GM12878 (cell line): ENCODE measurements around the gene SLC22A23. TPM values are rescaled to one million over a fixed set of nuclear protein-coding genes. Genes with fewer than 3 reads are reported as not detected.

Experiments used
- ATAC-seq: fragments of 200-7000 bp; cut with Tn5 transposase; 3 replicates; pipeline ENCODE4 v1.9.1; 2020; ENCODE audit warnings: mild to moderate bottlenecking, moderate library complexity
- BruUV-seq: library from RNA; stranded (reverse); fragments of 400-500 nt; replicated peaks from 2 replicates; lab custom pipeline; 2021; lab: Mats Ljungman, UMichigan
- CTCF ChIA-PET: fragments of 300-600 bp; sonication (Branson Sonifier 250); formaldehyde crosslinking; extraction: SDS; loops from one replicate; lab custom pipeline; 2021; ENCODE audit warnings: inconsistent platforms; lab: Yijun Ruan, JAX
- POLR2A ChIA-PET: fragments of 350-600 bp; formaldehyde crosslinking; extraction: SDS; loops from one replicate; lab custom pipeline; 2021; ENCODE audit warnings: inconsistent platforms; lab: Charles Lee
- RAD21 ChIA-PET: fragments of 300-600 bp; sonication (Branson Sonifier 250); formaldehyde crosslinking; loops from one replicate; lab custom pipeline; 2023; ENCODE audit warnings: antibody characterized with exemption; ENCODE audit not compliant: unreplicated experiment; lab: Charles Lee
- SMC1A ChIA-PET: fragments of 300-600 bp; sonication (Branson Sonifier 250); formaldehyde crosslinking; loops from one replicate; lab custom pipeline; 2023; ENCODE audit not compliant: unreplicated experiment, uncharacterized antibody; lab: Charles Lee
- DNase-seq: peaks from one replicate; pipeline ENCODE4 v3.0.0-alpha.2; 2011; ENCODE audit warnings: low read depth, low spot score
- FAIRE-seq: peaks from 3 replicates; lab custom pipeline; 2011; peaks lifted over from hg19 to GRCh38; lab: Jason Lieb, UNC
- H2AFZ ChIP-seq: 2 replicates; pipeline ENCODE4 v1.6.0; 2011; ENCODE audit warnings: low read depth, low read length, control low read depth; ENCODE audit not compliant: control insufficient read depth
- H3K27ac ChIP-seq: 2 replicates; pipeline ENCODE4 v1.5.1; 2011; ENCODE audit warnings: control low read depth; ENCODE audit not compliant: control insufficient read depth, insufficient read depth
- H3K27me3 ChIP-seq, 2 experiments: replicated peaks in 1 of 2; 2 replicates each; pipeline versions ENCODE4 v1.6.0 to v1.6.1; 2011; ENCODE audit warnings: low read length in 1 of 2; ENCODE audit not compliant: control insufficient read depth in 2 of 2, insufficient read depth in 2 of 2
- H3K36me3 ChIP-seq, 2 experiments: 2 replicates each; pipeline ENCODE4 v1.5.1; 2011; ENCODE audit warnings: low read length in 1 of 2; ENCODE audit not compliant: control insufficient read depth in 2 of 2, insufficient read depth in 2 of 2
- H3K4me1 ChIP-seq: 2 replicates; pipeline ENCODE4 v1.6.1; 2011; ENCODE audit warnings: mild to moderate bottlenecking, low read length, moderate library complexity, mixed read lengths; ENCODE audit not compliant: control insufficient read depth, insufficient read depth
- H3K4me2 ChIP-seq: 2 replicates; pipeline ENCODE4 v1.6.0; 2011; ENCODE audit warnings: control low read depth; ENCODE audit not compliant: control insufficient read depth, insufficient read depth
- H3K4me3 ChIP-seq: fragments of 200-600 bp; sonication (generic); 2 replicates; pipeline ENCODE4 v1.5.1; 2016
- H3K79me2 ChIP-seq: 2 replicates; pipeline ENCODE4 v1.6.0; 2011; ENCODE audit warnings: low read length; ENCODE audit not compliant: control insufficient read depth, insufficient read depth
- H3K9ac ChIP-seq: 2 replicates; pipeline ENCODE4 v1.8.0; 2011; ENCODE audit warnings: low read length, control low read depth, mixed read lengths; ENCODE audit not compliant: control insufficient read depth, insufficient read depth
- H3K9me3 ChIP-seq: replicated peaks from 3 replicates; pipeline ENCODE4 v1.5.1; 2011; ENCODE audit warnings: mild to moderate bottlenecking, low read length; ENCODE audit not compliant: control insufficient read depth, insufficient read depth
- H4K20me1 ChIP-seq: 2 replicates; pipeline ENCODE4 v1.6.0; 2011; ENCODE audit not compliant: control insufficient read depth, insufficient read depth
- FOXM1 ChIP-seq: IDR thresholded peaks from 2 replicates; pipeline ENCODE4 v1.6.1; 2012; ENCODE audit warnings: low read depth, mild to moderate bottlenecking, inconsistent platforms, low read length, moderate library complexity
- HDGF ChIP-seq: fragments of 450-650 bp; IDR thresholded peaks from 2 replicates; pipeline ENCODE4 v1.6.1; 2016; ENCODE audit warnings: antibody characterized with exemption
- HSF1 ChIP-seq: fragments of 150-350 bp; IDR thresholded peaks from 2 replicates; pipeline ENCODE4 v1.6.1; 2014; ENCODE audit warnings: mild to moderate bottlenecking, low read depth, low read length
- NFYB ChIP-seq: IDR thresholded peaks from 2 replicates; pipeline ENCODE4 v1.6.1; 2011; ENCODE audit warnings: low read depth, mild to moderate bottlenecking, low read length, improper control_type of control experiment, moderate library complexity; ENCODE audit not compliant: insufficient read depth
- RBBP5 ChIP-seq: fragments of 200-600 bp; sonication (generic); conservative IDR thresholded peaks from 2 replicates; pipeline ENCODE4 v1.6.1; 2016
- WGBS: methylation state at CpG from one replicate; pipeline ENCODE4 v1.1.6; 2016; ENCODE audit warnings: low lambda C conversion rate; ENCODE audit not compliant: insufficient replicate concordance, insufficient coverage; ENCODE audit errors: missing lambda C conversion rate; 5-methylcytosine and 5-hydroxymethylcytosine counted together
- in situ Hi-C: fragments of 300-500 bp; cut with MboI; formaldehyde crosslinking; loops from 9 replicates; pipeline ENCODE4 v1.14.3; 2018; ENCODE audit warnings: mixed read lengths
- intact Hi-C: fragments of 100-400 bp; cut with micrococcal nuclease; formaldehyde crosslinking; loops from one replicate; pipeline ENCODE4 v1.14.2; 2022; ENCODE audit not compliant: unreplicated experiment
- polyA plus RNA-seq, 11 experiments: library from polyadenylated mRNA; depleted of rRNA in 4 of 11; unstranded in 6 of 11; stranded (reverse) in 5 of 11; fragments of >200 nt; fragmentation: Nextera tagmentation in 4 of 11; fragmentation: Illumina TruSeq in 1 of 11; extraction: Ambion mirVana in 4 of 11; extraction: Trizol in 1 of 11; gene quantifications; 1 replicate in 1 of 11; 2 replicates in 10 of 11; pipeline versions ENCODE4 v1.2.1 to v1.2.3, GENCODE V29; 2011 to 2016; ENCODE audit warnings: inconsistent platforms in 2 of 11, missing spikeins in 2 of 11, low read depth in 1 of 11
- total RNA-seq, 4 experiments: library from RNA; depleted of rRNA in 3 of 4; stranded (reverse); fragments of >200 nt in 3 of 4; fragmentation: Illumina TruSeq in 1 of 4; extraction: Trizol in 1 of 4; gene quantifications; 2 replicates each; pipeline versions ENCODE4 v1.2.1 to v1.2.3, GENCODE V29; 2013 to 2021
- TF ChIP-seq, protein P1 (sequence below): fragments of 450-650 bp; IDR thresholded peaks from 2 replicates; pipeline ENCODE4 v1.6.1; 2017; ENCODE audit warnings: mild to moderate bottlenecking, moderate library complexity
- TF ChIP-seq, protein P2 (sequence below): fragments of 150-350 bp; IDR thresholded peaks from 2 replicates; pipeline ENCODE4 v1.6.1; 2016; ENCODE audit warnings: low read depth, low read length

The SLC22A23 gene
- total and polyA plus RNA-seq, 10 of the 15 experiments (the other 5 are each of a cell fraction or from before 2014, with no cell fraction given), result 0.20 to 2.4 (median 0.74) TPM

DNA sequence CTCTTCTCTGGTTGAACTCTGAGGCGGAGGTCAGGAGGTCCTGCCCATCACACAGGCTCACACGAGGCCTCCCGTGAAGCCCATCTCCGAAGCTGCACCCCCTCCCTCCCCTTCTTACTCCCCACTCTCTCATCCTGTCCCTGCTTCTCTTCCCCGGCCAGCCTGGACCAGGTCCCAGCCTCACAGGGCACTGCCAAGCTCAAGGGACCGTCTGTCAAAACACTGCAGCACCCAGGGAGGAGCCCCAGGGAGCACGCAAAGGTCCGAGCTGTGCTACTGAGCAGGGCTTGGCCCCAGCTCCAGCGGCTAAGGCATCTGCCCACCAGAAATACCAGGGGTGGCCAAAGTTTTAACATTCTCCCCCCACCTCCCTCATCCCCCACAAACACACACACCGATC lies 128.1 kb downstream of the SLC22A23 start:
- no TSS peak for BruUV-seq
- CTCF ChIA-PET, result no interaction called here

More for the DNA sequence above, 128.1 kb downstream of the SLC22A23 start:
- ChIA-PET RAD21 (no interaction called here), SMC1A (no interaction called here), POLR2A (no interaction called here)
- Histone ChIP-seq H3K36me3 (no peaks in the 10 kb centered on the region), H3K4me1 (peaks cover 17% of the 10 kb centered on the region), H3K27me3 (no peaks in the 10 kb centered on the region), H3K9me3 (no peaks in the 10 kb centered on the region), H3K4me2 (no peak overlapping the region), H2AFZ (no peak overlapping the region), H3K79me2 (no peaks in the 10 kb centered on the region), H4K20me1 (no peaks in the 10 kb centered on the region), H3K9ac (no peak overlapping the region), H3K4me3 (no peak overlapping the region), H3K27ac (no peak overlapping the region)
- in situ Hi-C loops (no loop called here), intact Hi-C loops (no loop called here)
- no peak for ATAC-seq
- TF ChIP-seq RBBP5, result no peak
- TF ChIP-seq NFYB, result no peak
- TF ChIP-seq HDGF, result no peak
- TF ChIP-seq, protein P1, sequence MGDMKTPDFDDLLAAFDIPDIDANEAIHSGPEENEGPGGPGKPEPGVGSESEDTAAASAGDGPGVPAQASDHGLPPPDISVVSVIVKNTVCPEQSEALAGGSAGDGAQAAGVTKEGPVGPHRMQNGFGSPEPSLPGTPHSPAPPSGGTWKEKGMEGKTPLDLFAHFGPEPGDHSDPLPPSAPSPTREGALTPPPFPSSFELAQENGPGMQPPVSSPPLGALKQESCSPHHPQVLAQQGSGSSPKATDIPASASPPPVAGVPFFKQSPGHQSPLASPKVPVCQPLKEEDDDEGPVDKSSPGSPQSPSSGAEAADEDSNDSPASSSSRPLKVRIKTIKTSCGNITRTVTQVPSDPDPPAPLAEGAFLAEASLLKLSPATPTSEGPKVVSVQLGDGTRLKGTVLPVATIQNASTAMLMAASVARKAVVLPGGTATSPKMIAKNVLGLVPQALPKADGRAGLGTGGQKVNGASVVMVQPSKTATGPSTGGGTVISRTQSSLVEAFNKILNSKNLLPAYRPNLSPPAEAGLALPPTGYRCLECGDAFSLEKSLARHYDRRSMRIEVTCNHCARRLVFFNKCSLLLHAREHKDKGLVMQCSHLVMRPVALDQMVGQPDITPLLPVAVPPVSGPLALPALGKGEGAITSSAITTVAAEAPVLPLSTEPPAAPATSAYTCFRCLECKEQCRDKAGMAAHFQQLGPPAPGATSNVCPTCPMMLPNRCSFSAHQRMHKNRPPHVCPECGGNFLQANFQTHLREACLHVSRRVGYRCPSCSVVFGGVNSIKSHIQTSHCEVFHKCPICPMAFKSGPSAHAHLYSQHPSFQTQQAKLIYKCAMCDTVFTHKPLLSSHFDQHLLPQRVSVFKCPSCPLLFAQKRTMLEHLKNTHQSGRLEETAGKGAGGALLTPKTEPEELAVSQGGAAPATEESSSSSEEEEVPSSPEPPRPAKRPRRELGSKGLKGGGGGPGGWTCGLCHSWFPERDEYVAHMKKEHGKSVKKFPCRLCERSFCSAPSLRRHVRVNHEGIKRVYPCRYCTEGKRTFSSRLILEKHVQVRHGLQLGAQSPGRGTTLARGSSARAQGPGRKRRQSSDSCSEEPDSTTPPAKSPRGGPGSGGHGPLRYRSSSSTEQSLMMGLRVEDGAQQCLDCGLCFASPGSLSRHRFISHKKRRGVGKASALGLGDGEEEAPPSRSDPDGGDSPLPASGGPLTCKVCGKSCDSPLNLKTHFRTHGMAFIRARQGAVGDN, result no peak
- no peak for TF ChIP-seq HSF1
- TF ChIP-seq FOXM1, result no peak
- TF ChIP-seq, protein P2, sequence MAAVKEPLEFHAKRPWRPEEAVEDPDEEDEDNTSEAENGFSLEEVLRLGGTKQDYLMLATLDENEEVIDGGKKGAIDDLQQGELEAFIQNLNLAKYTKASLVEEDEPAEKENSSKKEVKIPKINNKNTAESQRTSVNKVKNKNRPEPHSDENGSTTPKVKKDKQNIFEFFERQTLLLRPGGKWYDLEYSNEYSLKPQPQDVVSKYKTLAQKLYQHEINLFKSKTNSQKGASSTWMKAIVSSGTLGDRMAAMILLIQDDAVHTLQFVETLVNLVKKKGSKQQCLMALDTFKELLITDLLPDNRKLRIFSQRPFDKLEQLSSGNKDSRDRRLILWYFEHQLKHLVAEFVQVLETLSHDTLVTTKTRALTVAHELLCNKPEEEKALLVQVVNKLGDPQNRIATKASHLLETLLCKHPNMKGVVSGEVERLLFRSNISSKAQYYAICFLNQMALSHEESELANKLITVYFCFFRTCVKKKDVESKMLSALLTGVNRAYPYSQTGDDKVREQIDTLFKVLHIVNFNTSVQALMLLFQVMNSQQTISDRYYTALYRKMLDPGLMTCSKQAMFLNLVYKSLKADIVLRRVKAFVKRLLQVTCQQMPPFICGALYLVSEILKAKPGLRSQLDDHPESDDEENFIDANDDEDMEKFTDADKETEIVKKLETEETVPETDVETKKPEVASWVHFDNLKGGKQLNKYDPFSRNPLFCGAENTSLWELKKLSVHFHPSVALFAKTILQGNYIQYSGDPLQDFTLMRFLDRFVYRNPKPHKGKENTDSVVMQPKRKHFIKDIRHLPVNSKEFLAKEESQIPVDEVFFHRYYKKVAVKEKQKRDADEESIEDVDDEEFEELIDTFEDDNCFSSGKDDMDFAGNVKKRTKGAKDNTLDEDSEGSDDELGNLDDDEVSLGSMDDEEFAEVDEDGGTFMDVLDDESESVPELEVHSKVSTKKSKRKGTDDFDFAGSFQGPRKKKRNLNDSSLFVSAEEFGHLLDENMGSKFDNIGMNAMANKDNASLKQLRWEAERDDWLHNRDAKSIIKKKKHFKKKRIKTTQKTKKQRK, result no peak
- FAIRE-seq, result no peak
- DNase-seq, result no peak
- WGBS, result 41% methylated on average over 10 of the region's 10 CpGs
